Body of pancreas (tissue), 4 donors: ENCODE measurements around the gene SLC26A3.

ENCODE experiments used
- CTCF ChIP-seq, 7 experiments: fragments of 450-650 bp in 4 of 7; fragments of 200-600 bp in 3 of 7; sonication (generic) in 3 of 7; IDR thresholded peaks; one replicate each; pipeline ENCODE4 v1.5.1; 2016 to 2019; ENCODE audit warnings: antibody characterized with exemption in 7 of 7
- POLR2A ChIP-seq, 3 donors: fragments of 450-650 bp; IDR thresholded peaks; one replicate each; pipeline ENCODE4 v1.6.1; 2016; ENCODE audit warnings: antibody characterized with exemption in 3 of 3, mild to moderate bottlenecking in 2 of 3

GRCh38 chr7:107837145-107837512 lies 34.1 kb upstream of the SLC26A3 start:
- TF ChIP-seq CTCF (IDR thresholded peaks at IDR 0.05) (no peak), POLR2A (IDR thresholded peaks at IDR 0.05) (no peak)
